A673 (cell line): ENCODE measurements around the gene PRAMEF26. TPM values are rescaled to one million over a fixed set of nuclear protein-coding genes. Genes with fewer than 3 reads are reported as not detected.
"Not testable (repeated sequence)": the region's sequence is repeated elsewhere in the genome, so short reads cannot be mapped to it uniquely, and the experiment has no call there.

ENCODE experiments used
- Bru-seq: library from RNA; stranded (reverse); fragments of 400-500 nt; gene quantifications from one replicate; lab custom pipeline; 2021; lab: Mats Ljungman, UMichigan
- BruChase-seq, 2 experiments: library from RNA; stranded (reverse); fragments of 400-500 nt; gene quantifications; one replicate each; lab custom pipeline; 2021; lab: Mats Ljungman, UMichigan
- BruUV-seq: library from RNA; stranded (reverse); fragments of 400-500 nt; replicated peaks from 2 replicates; lab custom pipeline; 2021; lab: Mats Ljungman, UMichigan
- CTCF ChIA-PET: fragments of 300-600 bp; sonication (Branson Sonifier 250); formaldehyde crosslinking; loops from one replicate; lab custom pipeline; 2022; ENCODE audit warnings: antibody characterized with exemption; lab: Charles Lee
- POLR2A ChIA-PET: fragments of 300-600 bp; sonication (Branson Sonifier 250); formaldehyde crosslinking; loops from one replicate; lab custom pipeline; 2022; ENCODE audit warnings: antibody characterized with exemption; ENCODE audit not compliant: low non-redundant PET; lab: Charles Lee
- DNase-seq: peaks from one replicate; pipeline ENCODE4 v3.0.0-alpha.2; 2015; ENCODE audit warnings: low spot score
- H3K27ac ChIP-seq: fragments of 200-600 bp; sonication (generic); 2 replicates; pipeline ENCODE4 v1.5.1; 2016; ENCODE audit warnings: mixed run types, low read depth, mild to moderate bottlenecking, mixed read lengths, antibody characterized with exemption, low read length; ENCODE audit not compliant: poor library complexity, severe bottlenecking
- H3K27me3 ChIP-seq: fragments of 200-600 bp; sonication (generic); replicated peaks from 2 replicates; pipeline ENCODE4 v1.6.1; 2017; ENCODE audit warnings: mixed run types, low read depth, mild to moderate bottlenecking, mixed read lengths, antibody characterized with exemption, low read length; ENCODE audit not compliant: insufficient read depth, poor library complexity
- H3K36me3 ChIP-seq: fragments of 200-600 bp; sonication (generic); 2 replicates; pipeline ENCODE4 v1.6.1; 2016; ENCODE audit warnings: mixed run types, mild to moderate bottlenecking, mixed read lengths, antibody characterized with exemption, low read length; ENCODE audit not compliant: insufficient read depth, poor library complexity, severe bottlenecking
- H3K4me1 ChIP-seq: fragments of 200-600 bp; sonication (generic); 2 replicates; pipeline ENCODE4 v1.6.1; 2017; ENCODE audit warnings: mixed run types, mild to moderate bottlenecking, mixed read lengths, antibody characterized with exemption, low read length; ENCODE audit not compliant: insufficient read depth, poor library complexity, severe bottlenecking
- H3K4me3 ChIP-seq: fragments of 200-600 bp; sonication (generic); 2 replicates; pipeline ENCODE4 v1.5.1; 2016; ENCODE audit warnings: low read depth, mixed run types, mild to moderate bottlenecking, mixed read lengths, low read length; ENCODE audit not compliant: poor library complexity, severe bottlenecking
- H3K9me3 ChIP-seq: fragments of 200-600 bp; sonication (generic); 2 replicates; pipeline ENCODE4 v1.6.1; 2016; ENCODE audit warnings: mixed run types, low read depth, mild to moderate bottlenecking, mixed read lengths, antibody characterized with exemption, low read length; ENCODE audit not compliant: poor library complexity, severe bottlenecking
- intact Hi-C: fragments of 100-400 bp; cut with micrococcal nuclease; formaldehyde crosslinking; loops from one replicate; pipeline ENCODE4 v1.10.0; 2022; ENCODE audit not compliant: unreplicated experiment
- long read RNA-seq: library from polyadenylated mRNA; stranded (forward); transcript quantifications from one replicate; pipeline ENCODE4 v2.0.0, GENCODE V29; 2022
- total RNA-seq: library from RNA; stranded (reverse); gene quantifications from 2 replicates; pipeline ENCODE4 v1.2.3, GENCODE V29; 2021

Gene PRAMEF26
- total RNA-seq (not detected in 2 replicates), Bru-seq, nascent RNA (not detected), BruChase-seq, experiment 1, labeled RNA remaining after a 2-hour chase (not detected), BruChase-seq, experiment 2, labeled RNA remaining after a 6-hour chase (not detected)
- long read RNA-seq: 0 reads

DNA sequence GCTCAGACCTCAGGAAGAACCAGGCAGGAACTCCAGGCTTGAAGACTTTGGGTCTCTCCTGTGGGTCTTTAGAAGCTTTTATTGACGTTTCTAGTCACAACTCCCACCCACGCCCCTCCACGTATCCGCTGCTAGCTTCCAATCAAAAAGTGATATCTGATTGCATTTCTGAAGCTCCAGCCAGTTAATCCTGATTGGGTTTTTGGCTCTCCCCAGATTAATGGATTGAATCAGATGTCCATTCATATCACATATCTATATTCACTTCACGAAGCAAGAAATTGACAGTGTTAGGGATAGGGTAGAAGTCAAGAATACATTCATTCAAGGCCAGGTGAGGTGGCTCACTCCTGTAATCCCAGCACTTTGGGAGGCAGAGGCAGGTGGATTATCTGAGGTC, at the start of gene PRAMEF26:
Gene PRAMEF26 (minus strand): TSS at position 101 of the 400 bp plus-strand sequence. CDS start 2,914 bp downstream, outside the sequence.
- BruUV-seq, H3K4me3 ChIP-seq, CTCF ChIA-PET, H3K4me1 ChIP-seq, POLR2A ChIA-PET, H3K9me3 ChIP-seq, H3K36me3 ChIP-seq, H3K27ac ChIP-seq, DNase-seq, H3K27me3 ChIP-seq, intact Hi-C loops: not testable (repeated sequence)

DNA sequence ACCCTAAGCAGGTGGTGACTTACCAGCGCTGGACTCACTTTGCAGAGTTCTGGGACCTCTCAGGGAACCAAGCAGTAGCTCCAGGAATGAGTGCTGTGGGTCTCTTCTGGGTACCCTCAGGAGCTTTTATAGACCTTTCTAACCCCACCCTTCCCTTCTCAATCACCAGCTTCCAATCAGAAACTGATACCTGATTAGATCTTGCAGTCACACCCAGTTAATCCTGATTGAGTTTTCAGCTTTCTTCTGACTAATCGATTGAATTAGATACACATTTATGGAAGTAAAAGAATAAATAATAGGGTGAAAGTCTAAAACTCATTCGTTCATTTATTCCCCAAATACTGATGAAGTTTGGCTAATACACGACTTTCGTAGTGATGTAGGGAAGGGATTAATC, 45.5 kb upstream of the PRAMEF26 start, which contains the start of gene PRAMEF13:
Gene PRAMEF13 (minus strand): TSS at position 101 of the 400 bp plus-strand sequence. CDS start 1,820 bp downstream, outside the sequence.
- H3K4me1 ChIP-seq, POLR2A ChIA-PET, CTCF ChIA-PET, H3K9me3 ChIP-seq, BruUV-seq, H3K36me3 ChIP-seq, H3K27ac ChIP-seq, intact Hi-C loops, DNase-seq, H3K27me3 ChIP-seq, H3K4me3 ChIP-seq: not testable (repeated sequence)

DNA sequence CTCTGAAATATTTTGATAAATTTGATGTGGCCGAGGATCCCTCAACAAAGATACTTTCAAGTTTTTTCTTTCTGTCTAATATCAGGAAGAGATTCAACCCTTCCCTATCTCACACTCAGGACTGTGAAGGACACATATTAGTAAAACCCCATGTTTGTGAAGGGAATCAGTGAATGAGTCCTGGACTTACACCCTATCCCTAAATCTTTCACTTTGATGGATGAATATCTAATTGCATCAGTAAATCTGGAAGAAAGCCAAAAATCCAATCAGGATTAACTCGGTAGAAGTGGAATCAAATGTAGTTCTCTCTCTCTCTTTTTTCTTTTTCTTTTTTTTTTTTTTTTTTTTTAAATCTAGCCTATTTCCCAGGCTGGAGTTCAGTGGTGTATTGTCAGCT, 15.7 kb upstream of the PRAMEF26 start, which contains the start of gene PRAMEF9:
Gene PRAMEF9 (plus strand): TSS at position 301 of the 400 bp plus-strand sequence. CDS start 3,433 bp downstream, outside the sequence.
- H3K36me3 ChIP-seq, CTCF ChIA-PET, BruUV-seq, H3K4me1 ChIP-seq, POLR2A ChIA-PET, H3K9me3 ChIP-seq, H3K27ac ChIP-seq, intact Hi-C loops, H3K4me3 ChIP-seq, H3K27me3 ChIP-seq, DNase-seq: not testable (repeated sequence)

DNA sequence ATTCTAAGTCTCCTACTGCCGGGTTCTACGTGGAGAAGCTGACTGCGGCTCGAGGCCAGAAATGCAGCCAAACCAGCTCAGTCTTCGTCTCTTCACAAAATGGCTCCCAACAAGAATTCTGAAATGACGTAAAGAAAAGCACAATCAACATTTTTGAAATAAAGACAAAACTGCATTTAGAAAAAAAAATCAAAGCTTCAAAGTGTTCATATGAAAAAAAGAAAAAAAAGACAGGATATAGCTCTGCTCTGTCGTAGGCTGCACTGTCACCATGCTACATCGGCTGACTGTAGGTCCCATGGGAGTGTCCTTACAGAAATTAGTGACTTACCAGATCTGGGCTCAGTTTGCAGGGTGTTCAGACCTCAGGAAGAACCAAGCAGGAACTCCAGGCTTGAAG, 9.7 kb upstream of the PRAMEF26 start, which contains the start of gene HNRNPCL4:
Gene HNRNPCL4 (minus strand): TSS at position 101 of the 400 bp plus-strand sequence. CDS start 164 bp downstream, outside the sequence.
- H3K9me3 ChIP-seq, BruUV-seq, H3K4me1 ChIP-seq, H3K4me3 ChIP-seq, H3K27ac ChIP-seq, DNase-seq, POLR2A ChIA-PET, intact Hi-C loops, CTCF ChIA-PET, H3K36me3 ChIP-seq, H3K27me3 ChIP-seq: not testable (repeated sequence)

DNA sequence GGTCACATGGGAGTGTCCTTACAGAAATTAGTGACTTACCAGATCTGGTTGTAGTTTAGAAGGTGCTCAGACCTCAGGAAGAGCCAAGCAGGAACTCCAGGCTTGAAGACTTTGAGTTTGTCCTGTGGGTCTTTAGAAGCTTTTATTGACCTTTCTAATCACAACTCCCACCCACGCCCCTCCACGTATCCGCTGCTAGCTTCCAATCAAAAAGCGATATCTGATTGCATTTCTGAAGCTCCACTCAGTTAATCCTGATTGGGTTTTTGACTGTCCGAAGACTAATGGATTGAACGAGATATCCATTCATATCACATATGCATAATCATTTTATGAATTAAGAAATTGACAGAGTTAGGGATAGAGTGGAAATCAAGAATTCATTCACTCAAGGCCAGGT, 39.1 kb downstream of the PRAMEF26 start, which contains the start of gene HNRNPCL2:
Gene HNRNPCL2 (minus strand): TSS at position 101 of the 400 bp plus-strand sequence. CDS start 454 bp downstream, outside the sequence.
- POLR2A ChIA-PET, CTCF ChIA-PET: not testable (repeated sequence)

More for the DNA sequence above, 39.1 kb downstream of the PRAMEF26 start, which contains the start of gene HNRNPCL2:
- H3K36me3 ChIP-seq, H3K4me1 ChIP-seq, H3K27ac ChIP-seq, DNase-seq, H3K9me3 ChIP-seq, BruUV-seq, H3K4me3 ChIP-seq, intact Hi-C loops: not testable (repeated sequence)
- peaks cover 20% of the 10 kb centered on the region for H3K27me3 ChIP-seq

Other genes starting within 250 kb of the PRAMEF26 start
- gene PRAMEF7, start 239.4 kb downstream of the PRAMEF26 start, total RNA-seq: not detected in 2 replicates
- gene PRAMEF6, start 208.4 kb downstream of the PRAMEF26 start, total RNA-seq: not detected in 2 replicates
- gene PRAMEF27, start 99.4 kb downstream of the PRAMEF26 start, total RNA-seq: not detected in 2 replicates
- not detected in 2 replicates for gene HNRNPCL3, start 95.2 kb downstream of the PRAMEF26 start, total RNA-seq
- not detected in 2 replicates for gene PRAMEF25, start 85.2 kb downstream of the PRAMEF26 start, total RNA-seq
- not detected in 2 replicates for gene HNRNPCL2, start 39.2 kb downstream of the PRAMEF26 start, total RNA-seq
- not detected in 2 replicates for gene HNRNPCL4, start 9.6 kb upstream of the PRAMEF26 start, total RNA-seq
- not detected in 2 replicates for gene PRAMEF9, start 15.8 kb upstream of the PRAMEF26 start, total RNA-seq
- gene PRAMEF13, start 45.4 kb upstream of the PRAMEF26 start, total RNA-seq: 0.21 TPM in 1 of 2 replicates, not detected in the other
- gene PRAMEF18, start 70.1 kb upstream of the PRAMEF26 start, total RNA-seq: not detected in 2 replicates
- not detected in 2 replicates for gene PRAMEF5, start 98.2 kb upstream of the PRAMEF26 start, total RNA-seq
- gene PRAMEF8, start 129.1 kb upstream of the PRAMEF26 start, total RNA-seq: not detected in 2 replicates
- not detected in 2 replicates for gene PRAMEF33, start 147.5 kb upstream of the PRAMEF26 start, total RNA-seq
- gene PRAMEF15, start 159.6 kb upstream of the PRAMEF26 start, total RNA-seq: not detected in 2 replicates
- not detected in 2 replicates for gene PRAMEF14, start 191.1 kb upstream of the PRAMEF26 start, total RNA-seq
- gene PRAMEF19, start 215.9 kb upstream of the PRAMEF26 start, total RNA-seq: not detected in 2 replicates
- gene PRAMEF17, start 233.6 kb upstream of the PRAMEF26 start, total RNA-seq: not detected in 2 replicates